Right lobe of liver (tissue), 6 donors: ENCODE results near the gene PCSK4. TPM values are rescaled to one million over a fixed set of nuclear protein-coding genes. Genes with fewer than 3 reads are reported as not detected.
"Not testable (repeated sequence)": the region's sequence is repeated elsewhere in the genome, so short reads cannot be mapped to it uniquely, and the experiment has no call there.

Experiments
- ATAC-seq, 4 donors: fragments of 200-7000 bp; cut with Tn5 transposase; one replicate each; pipeline ENCODE4 v1.9.1; 2020; ENCODE audit warnings: mild to moderate bottlenecking in 4 of 4, moderate library complexity in 4 of 4
- DNase-seq, 3 donors: peaks; one replicate each; pipeline ENCODE4 v3.0.0-alpha.2; 2020
- H3K27ac ChIP-seq, 3 donors: fragments of 200-600 bp; one replicate each; pipeline ENCODE4 v1.8.0; 2022
- H3K27me3 ChIP-seq, 2 donors: fragments of 200-600 bp; one replicate each; pipeline ENCODE4 v1.8.0; 2022
- H3K36me3 ChIP-seq, 4 donors: fragments of 200-600 bp; sonication (generic) in 1 of 4; one replicate each; pipeline versions ENCODE4 v1.5.1 to v1.8.0; 2017 to 2022; ENCODE audit warnings: control low read depth in 1 of 4
- H3K4me1 ChIP-seq, 4 donors: fragments of 200-600 bp; sonication (generic) in 1 of 4; one replicate each; pipeline versions ENCODE4 v1.5.1 to v1.8.0; 2017 to 2022; ENCODE audit warnings: control low read depth in 1 of 4
- H3K4me3 ChIP-seq, 3 donors: fragments of 200-600 bp; one replicate each; pipeline ENCODE4 v1.8.0; 2022
- H3K9me3 ChIP-seq, 4 donors: fragments of 200-600 bp; sonication (generic) in 1 of 4; one replicate each; pipeline versions ENCODE4 v1.5.1 to v1.8.0; 2017 to 2022; ENCODE audit warnings: control low read depth in 1 of 4
- CTCF ChIP-seq, 4 donors: fragments of 200-600 bp in 3 of 4; fragments of 450-650 bp in 1 of 4; IDR thresholded peaks; one replicate each; pipeline versions ENCODE4 v1.5.1 to v1.8.0; 2016 to 2022; ENCODE audit warnings: antibody characterized with exemption in 4 of 4, mild to moderate bottlenecking in 2 of 4
- POLR2A ChIP-seq: fragments of 450-650 bp; IDR thresholded peaks from one replicate; pipeline ENCODE4 v1.6.1; 2017; ENCODE audit warnings: antibody characterized with exemption, mild to moderate bottlenecking
- WGBS: methylation state at CpG from one replicate; pipeline ENCODE4 v1.1.6; 2018; ENCODE audit warnings: low coverage, low lambda C conversion rate; ENCODE audit not compliant: insufficient coverage; ENCODE audit errors: missing lambda C conversion rate; 5-methylcytosine and 5-hydroxymethylcytosine counted together
- intact Hi-C, 2 donors: fragments of 100-400 bp; cut with DNase I; formaldehyde crosslinking; loops; one replicate each; pipeline versions ENCODE4 v1.11.2 to v1.14.1; 2022
- long read RNA-seq: library from polyadenylated mRNA; unstranded; transcript quantifications from one replicate; pipeline ENCODE4 v2.0.0, GENCODE V29; 2019
- total RNA-seq, 6 experiments: library from RNA; depleted of rRNA in 2 of 6; stranded (reverse); fragments of >200 nt in 2 of 6; fragmentation: NEBNext Ultra II Directional in 3 of 6; extraction: Animal tissue kit (Norgen Biotek cat#: 25700) in 3 of 6; gene quantifications; one replicate each; pipeline versions ENCODE4 v1.1.0 to v1.2.4, GENCODE V29; 2016 to 2023
- donor health status: DM: no; HTN: yes; CAD: no.
- donor health status: DM: no; HTN: no; CAD: no.
- donor health status: DM: no; HTN: no; CAD: no.
- donor health status: DM: no; HTN: yes; CAD: no.
- donor health status: DM: no; HTN: yes; CAD: no.

The PCSK4 gene
- 1 to 10 TPM; 2.0 to 8.0 (median 3.6) TPM for total RNA-seq
- long read RNA-seq, result 0 reads

DNA sequence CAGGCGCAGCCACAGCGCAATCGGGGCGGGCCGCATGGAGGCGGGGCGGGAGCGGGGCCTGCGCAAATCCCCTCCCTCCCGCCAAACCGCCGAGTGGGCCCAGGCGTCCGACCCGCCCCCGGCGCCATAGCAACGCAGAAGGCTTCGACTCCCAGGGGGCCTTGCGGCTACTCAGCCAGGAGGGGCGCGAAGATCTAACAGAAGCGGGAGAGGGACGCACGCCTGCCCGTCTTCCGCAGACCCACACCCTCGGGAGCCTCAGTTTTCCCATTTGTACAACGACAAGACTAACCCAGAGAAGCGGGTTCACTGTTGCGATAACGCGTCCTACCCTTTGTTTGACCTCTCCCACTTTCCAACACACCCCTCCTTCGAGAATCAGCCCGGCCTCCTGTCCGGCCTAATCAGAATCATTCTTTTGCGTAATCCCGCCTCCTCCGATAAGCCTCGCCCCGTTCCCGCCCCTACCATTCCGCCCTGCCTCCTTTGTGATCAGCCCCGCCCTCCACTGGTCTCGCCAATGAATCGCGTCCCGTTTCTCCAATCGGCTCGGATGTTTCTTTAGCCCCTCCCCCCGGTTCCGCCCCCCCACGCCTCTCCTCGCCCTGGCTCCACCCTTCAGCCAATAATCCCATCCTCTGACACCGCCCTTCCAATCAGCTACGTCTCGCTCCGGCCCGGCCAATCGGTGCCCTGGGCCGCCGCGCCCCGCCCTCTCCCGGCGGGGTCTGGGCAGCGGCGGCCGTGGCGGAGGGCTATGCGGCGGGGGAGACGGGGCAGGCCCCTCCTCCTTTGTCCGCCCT, at the start of gene PCSK4:
Gene PCSK4 (minus strand): TSS at position 40 of the 803 bp plus-strand sequence. CDS start 4 bp downstream, at position 36.
- TF ChIP-seq CTCF (IDR thresholded peaks at IDR 0.05) (peak in 1 of 4 donors; percentile 3), POLR2A (no peak)
- DNase-seq (peak; percentile 98 to 99 (median 99)), ATAC-seq (peak; percentile 78 to 89 (median 82))
- Histone ChIP-seq H3K27me3 (no peaks in the 10 kb centered on the region), H3K4me1 (peaks cover 0 to 26% (median 7%) of the 10 kb centered on the region in 4 donors), H3K9me3 (no peaks in the 10 kb centered on the region), H3K36me3 (no peaks in the 10 kb centered on the region), H3K27ac (peak within 1 kb of the TSS; percentile 52 to 79 (median 63)), H3K4me3 (peak within 1 kb of the TSS; percentile 75 to 89 (median 86))
- intact Hi-C loops, result no loop called here
- 1% methylated on average over 48 of the region's 74 CpGs for WGBS

DNA sequence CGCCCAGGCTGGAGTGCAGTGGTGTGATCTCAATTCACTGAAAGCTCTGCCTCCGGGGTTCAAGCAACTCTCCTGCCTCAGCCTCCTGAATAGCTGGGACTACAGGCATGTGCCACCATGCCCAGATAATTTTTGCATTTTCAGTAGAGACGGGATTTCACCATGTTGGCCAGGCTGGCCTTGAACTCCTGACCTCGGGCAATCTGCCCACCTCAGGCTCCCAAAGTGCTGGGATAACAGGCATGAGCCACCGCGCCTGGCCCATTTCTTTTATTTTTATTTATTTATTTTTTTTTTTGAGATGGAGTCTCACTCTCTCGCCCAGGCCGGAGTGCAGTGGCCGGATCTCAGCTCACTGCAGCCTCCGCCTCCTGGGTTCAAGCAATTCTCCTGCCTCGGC, 49.6 kb upstream of the PCSK4 start:
- H3K36me3 ChIP-seq, ATAC-seq, H3K9me3 ChIP-seq, DNase-seq, H3K27ac ChIP-seq, H3K4me3 ChIP-seq, H3K27me3 ChIP-seq, H3K4me1 ChIP-seq: not testable (repeated sequence)
- intact Hi-C loops, result loop anchor here in 1 of 2 donors (10.0 kb wide), 1 partner anchor 225 kb away; no protein-coding TSS in a partner anchor
- WGBS, result 59% methylated on average over 9 of the region's 11 CpGs

- TF ChIP-seq POLR2A (no peak), CTCF (IDR thresholded peaks at IDR 0.05) (no peak)
- Histone ChIP-seq H3K36me3 (no peaks in the 10 kb centered on the region), H3K27ac (no peak overlapping the region), H3K27me3 (no peaks in the 10 kb centered on the region), H3K4me3 (no peak overlapping the region), H3K9me3 (no peaks in the 10 kb centered on the region), H3K4me1 (no peaks in the 10 kb centered on the region)
- intact Hi-C loops, result no loop called here
- WGBS, result 50% methylated on average over 8 of the region's 15 CpGs
- DNase-seq, result no peak
- no peak for ATAC-seq
Observed at GRCh38 chr19:1538978-1539377, 48.8 kb upstream of the PCSK4 start.

- DNase-seq, intact Hi-C loops, H3K4me3 ChIP-seq, ATAC-seq, H3K36me3 ChIP-seq, H3K9me3 ChIP-seq, H3K4me1 ChIP-seq, H3K27me3 ChIP-seq, H3K27ac ChIP-seq: not testable (repeated sequence)
- WGBS, result 100% methylated on average over 1 of the region's 7 CpGs
Observed at GRCh38 chr19:1535699-1536098, 45.5 kb upstream of the PCSK4 start.

GRCh38 chr19:1534972-1535371, 44.8 kb upstream of the PCSK4 start:
- no peaks in the 10 kb centered on the region for H3K27me3 ChIP-seq
- no peaks in the 10 kb centered on the region for H3K4me1 ChIP-seq
- no peaks in the 10 kb centered on the region for H3K36me3 ChIP-seq
- TF ChIP-seq POLR2A (no peak), CTCF (IDR thresholded peaks at IDR 0.05) (no peak)
- no peak overlapping the region for H3K27ac ChIP-seq
- 100% methylated on average over 2 of the region's 14 CpGs for WGBS
- ATAC-seq (no peak), DNase-seq (no peak)
- intact Hi-C loops, result no loop called here
- H3K9me3 ChIP-seq, result no peaks in the 10 kb centered on the region
- H3K4me3 ChIP-seq, result no peak overlapping the region
